CD4-positive, alpha-beta T cell (primary cell): ENCODE results near the gene NUP210. TPM values are rescaled to one million over a fixed set of nuclear protein-coding genes. Genes with fewer than 3 reads are reported as not detected.

Source experiments
- ATAC-seq: fragments of 200-7000 bp; cut with Tn5 transposase; one replicate; pipeline ENCODE4 v1.10.0; 2022; ENCODE audit warnings: mild to moderate bottlenecking; ENCODE audit not compliant: poor library complexity
- CTCF ChIA-PET: fragments of 350-600 bp; sonication (Branson Sonifier 250); formaldehyde crosslinking; loops from one replicate; lab custom pipeline; 2021; ENCODE audit warnings: antibody characterized with exemption, inconsistent platforms; lab: Charles Lee
- POLR2A ChIA-PET: fragments of 350-600 bp; sonication (Branson Sonifier 250); formaldehyde crosslinking; loops from one replicate; lab custom pipeline; 2021; ENCODE audit warnings: antibody characterized with exemption, inconsistent platforms; lab: Charles Lee
- DNase-seq, 14 experiments: peaks; one replicate each; pipeline ENCODE4 v3.0.0-alpha.2; 2013 to 2020; ENCODE audit warnings: mixed read lengths in 2 of 14
- H3K27ac ChIP-seq, 2 donors: one replicate each; pipeline versions ENCODE4 v1.5.1 to v1.7.0; 2013; ENCODE audit warnings: low read length in 2 of 2, low read depth in 1 of 2, mild to moderate bottlenecking in 1 of 2
- H3K27me3 ChIP-seq, 2 experiments: 1 replicate in 1 of 2; 2 replicates in 1 of 2; pipeline versions ENCODE4 v1.6.1 to v1.7.0; 2013; ENCODE audit warnings: low read length in 2 of 2, control low read depth in 1 of 2, mild to moderate bottlenecking in 1 of 2, moderate library complexity in 1 of 2; ENCODE audit not compliant: insufficient read depth in 2 of 2, control insufficient read depth in 1 of 2
- H3K36me3 ChIP-seq: one replicate; pipeline ENCODE4 v1.6.1; 2013; ENCODE audit warnings: low read length, control low read depth; ENCODE audit not compliant: insufficient read depth
- H3K4me1 ChIP-seq: one replicate; pipeline ENCODE4 v1.6.1; 2013; ENCODE audit warnings: low read length, control low read depth; ENCODE audit not compliant: insufficient read depth
- H3K4me3 ChIP-seq: one replicate; pipeline ENCODE4 v1.5.1; 2013; ENCODE audit warnings: mild to moderate bottlenecking, low read length, moderate library complexity
- H3K9me3 ChIP-seq, 2 experiments: 1 replicate in 1 of 2; 2 replicates in 1 of 2; pipeline versions ENCODE4 v1.6.1 to v1.7.0; 2013; ENCODE audit warnings: low read length in 2 of 2, mild to moderate bottlenecking in 2 of 2, control low read depth in 1 of 2, moderate library complexity in 1 of 2; ENCODE audit not compliant: control insufficient read depth in 1 of 2, insufficient read depth in 1 of 2
- H3K27ac Mint-ChIP-seq: one replicate; pipeline ENCODE4 v1.8.0; 2020; ENCODE audit warnings: mixed read lengths
- H3K27me3 Mint-ChIP-seq: one replicate; pipeline ENCODE4 v1.8.0; 2021; ENCODE audit warnings: mixed read lengths
- H3K36me3 Mint-ChIP-seq: one replicate; pipeline ENCODE4 v1.8.0; 2021; ENCODE audit warnings: low read depth, mixed read lengths
- H3K4me1 Mint-ChIP-seq: one replicate; pipeline ENCODE4 v1.8.0; 2021; ENCODE audit warnings: low read depth, mixed read lengths
- H3K4me3 Mint-ChIP-seq: one replicate; pipeline ENCODE4 v1.8.0; 2020; ENCODE audit warnings: mild to moderate bottlenecking, mixed read lengths
- H3K9me3 Mint-ChIP-seq: one replicate; pipeline ENCODE4 v1.8.0; 2020; ENCODE audit warnings: mixed read lengths
- intact Hi-C, 2 experiments: fragments of 100-400 bp; cut with DNase I in 1 of 2; cut with micrococcal nuclease in 1 of 2; formaldehyde crosslinking; loops; one replicate each; pipeline versions ENCODE4 v1.15.1 to v1.9.0; 2023 to 2025; cut with DNase I, micrococcal nuclease
- total RNA-seq, 174 experiments: library from RNA in 2 of 174; stranded (reverse) in 2 of 174; gene quantifications; one replicate each; pipeline ENCODE4 v1.2.3 and lab custom pipeline; 2021 to 2026
- TF ChIP-seq, protein P1 (sequence below): fragments of 200-600 bp; IDR thresholded peaks from one replicate; pipeline ENCODE4 v1.8.0; 2022; ENCODE audit warnings: antibody characterized with exemption, mild to moderate bottlenecking

Gene NUP210
- total RNA-seq, 2 experiments from 2014 or later, result 82.0 to 83.5 TPM

DNA sequence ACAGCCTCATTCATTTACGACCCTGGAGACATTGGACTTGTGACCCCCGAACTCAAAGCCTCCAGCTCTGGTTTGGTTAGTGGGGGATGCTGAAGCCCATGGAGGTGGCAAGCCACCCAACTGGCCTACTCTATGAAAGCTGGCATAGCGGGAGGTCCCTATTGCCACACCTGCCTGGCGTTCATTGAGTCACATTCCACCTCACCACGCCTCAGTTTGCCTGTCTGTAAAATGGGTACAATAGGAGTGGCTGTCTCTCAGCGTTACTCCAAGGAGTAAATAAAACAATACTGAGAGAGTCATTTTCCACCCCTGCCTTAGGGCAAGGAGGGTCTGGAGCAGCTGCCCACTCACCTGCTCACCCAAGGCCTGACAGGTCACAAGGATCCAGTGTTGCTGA, 60.2 kb downstream of the NUP210 start:
- TF ChIP-seq, protein P1, sequence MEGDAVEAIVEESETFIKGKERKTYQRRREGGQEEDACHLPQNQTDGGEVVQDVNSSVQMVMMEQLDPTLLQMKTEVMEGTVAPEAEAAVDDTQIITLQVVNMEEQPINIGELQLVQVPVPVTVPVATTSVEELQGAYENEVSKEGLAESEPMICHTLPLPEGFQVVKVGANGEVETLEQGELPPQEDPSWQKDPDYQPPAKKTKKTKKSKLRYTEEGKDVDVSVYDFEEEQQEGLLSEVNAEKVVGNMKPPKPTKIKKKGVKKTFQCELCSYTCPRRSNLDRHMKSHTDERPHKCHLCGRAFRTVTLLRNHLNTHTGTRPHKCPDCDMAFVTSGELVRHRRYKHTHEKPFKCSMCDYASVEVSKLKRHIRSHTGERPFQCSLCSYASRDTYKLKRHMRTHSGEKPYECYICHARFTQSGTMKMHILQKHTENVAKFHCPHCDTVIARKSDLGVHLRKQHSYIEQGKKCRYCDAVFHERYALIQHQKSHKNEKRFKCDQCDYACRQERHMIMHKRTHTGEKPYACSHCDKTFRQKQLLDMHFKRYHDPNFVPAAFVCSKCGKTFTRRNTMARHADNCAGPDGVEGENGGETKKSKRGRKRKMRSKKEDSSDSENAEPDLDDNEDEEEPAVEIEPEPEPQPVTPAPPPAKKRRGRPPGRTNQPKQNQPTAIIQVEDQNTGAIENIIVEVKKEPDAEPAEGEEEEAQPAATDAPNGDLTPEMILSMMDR, result no peak
- POLR2A ChIA-PET, result interaction anchor here (1.1 kb wide), 1 partner anchor 11 kb away, joined by 3 read pairs; no protein-coding TSS in a partner anchor

DNA sequence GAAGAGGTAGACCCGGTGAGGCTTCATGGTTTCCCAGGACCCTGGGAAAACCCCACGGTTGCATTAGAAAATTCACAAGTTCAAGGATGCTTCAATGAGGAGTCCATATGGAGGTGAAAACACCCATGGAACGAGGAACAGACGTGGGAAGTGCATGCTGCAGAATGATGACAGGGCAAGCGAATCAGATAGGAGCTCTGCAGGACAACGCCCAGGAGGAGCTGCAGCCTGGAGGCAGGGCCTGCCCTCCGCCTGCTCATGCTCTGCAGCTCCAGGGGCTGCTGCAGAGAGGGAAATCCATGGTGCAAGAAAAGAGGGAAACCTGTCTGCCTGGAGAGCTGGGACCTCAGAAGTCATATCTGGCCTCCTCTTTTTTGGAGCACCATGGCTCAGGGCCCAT, 61.5 kb downstream of the NUP210 start:
- H3K9me3 ChIP-seq, result no peaks in the 10 kb centered on the region
- intact Hi-C loops, result no loop called here
- peaks cover 15% of the 10 kb centered on the region for H3K4me1 Mint-ChIP-seq
- peaks cover 98% of the 10 kb centered on the region for H3K36me3 ChIP-seq
- H3K4me1 ChIP-seq, result no peaks in the 10 kb centered on the region
- ChIA-PET CTCF (no interaction called here), POLR2A (interaction anchor here (0.8 to 1.1 kb wide), 2 partner anchors 10 to 12 kb away, joined by 3 read pairs; no protein-coding TSS in a partner anchor)
- H3K27me3 ChIP-seq, result no peaks in the 10 kb centered on the region
- DNase-seq (no peak), ATAC-seq (no peak)
- H3K9me3 Mint-ChIP-seq, result no peaks in the 10 kb centered on the region
- H3K36me3 Mint-ChIP-seq, result peaks cover 100% of the 10 kb centered on the region
- no peak overlapping the region for H3K4me3 Mint-ChIP-seq
- H3K27ac Mint-ChIP-seq, result no peak overlapping the region
- no peak overlapping the region for H3K4me3 ChIP-seq
- H3K27ac ChIP-seq, result no peak overlapping the region
- TF ChIP-seq, protein P1, result no peak
- no peaks in the 10 kb centered on the region for H3K27me3 Mint-ChIP-seq

More for the DNA sequence above, 60.2 kb downstream of the NUP210 start:
- Mint-ChIP-seq H3K27ac (no peak overlapping the region), H3K9me3 (no peaks in the 10 kb centered on the region), H3K27me3 (no peaks in the 10 kb centered on the region), H3K4me1 (peaks cover 15% of the 10 kb centered on the region), H3K4me3 (no peak overlapping the region), H3K36me3 (peaks cover 99% of the 10 kb centered on the region)
- H3K27ac ChIP-seq, result no peak overlapping the region
- no peaks in the 10 kb centered on the region for H3K4me1 ChIP-seq
- no peak for DNase-seq
- no peaks in the 10 kb centered on the region for H3K9me3 ChIP-seq
- no peak overlapping the region for H3K4me3 ChIP-seq
- intact Hi-C loops, result no loop called here
- H3K36me3 ChIP-seq, result peaks cover 97% of the 10 kb centered on the region
- CTCF ChIA-PET, result no interaction called here
- ATAC-seq, result no peak
- no peaks in the 10 kb centered on the region for H3K27me3 ChIP-seq

- H3K4me1 Mint-ChIP-seq, result peaks cover 15% of the 10 kb centered on the region
- TF ChIP-seq, protein P1, result no peak
- Histone ChIP-seq H3K4me3 (no peak overlapping the region), H3K27me3 (no peaks in the 10 kb centered on the region), H3K27ac (no peak overlapping the region), H3K4me1 (peaks cover 1% of the 10 kb centered on the region), H3K9me3 (no peaks in the 10 kb centered on the region), H3K36me3 (peaks cover 98% of the 10 kb centered on the region)
- no peaks in the 10 kb centered on the region for H3K27me3 Mint-ChIP-seq
- intact Hi-C loops, result no loop called here
- DNase-seq (no peak), ATAC-seq (no peak)
- POLR2A ChIA-PET, result interaction anchor here (0.8 to 1.1 kb wide), 2 partner anchors 10 to 11 kb away, joined by 3 read pairs; no protein-coding TSS in a partner anchor
- H3K9me3 Mint-ChIP-seq, result no peaks in the 10 kb centered on the region
- H3K27ac Mint-ChIP-seq, result no peak overlapping the region
- H3K36me3 Mint-ChIP-seq, result peaks cover 100% of the 10 kb centered on the region
- CTCF ChIA-PET, result no interaction called here
- H3K4me3 Mint-ChIP-seq, result no peak overlapping the region
These were observed 62.1 kb downstream of the NUP210 start for GRCh38 chr3:13358051-13358450.
